ENCODE results near the gene SESN1.
"Not testable (repeated sequence)": the region's sequence is repeated elsewhere in the genome, so short reads cannot be mapped to it uniquely, and the experiment has no call there.

SESN1 gene

GRCh38 chr6:109091314-109092024 lies 3.2 kb downstream of the SESN1 start:
- peak overlapping the region; percentile 86 for H3K4me2 ChIP-seq (ENCODE audit: low read depth, low read length)
- no peak for TF ChIP-seq EZH2 (optimal IDR thresholded peaks at IDR 0.05; ENCODE audit: low read depth, low read length)
- TF ChIP-seq EZH2phosphoT487 (IDR thresholded peaks at IDR 0.05; ENCODE audit: low read length) = no peak
- no peak for TF ChIP-seq CTCF (IDR thresholded peaks at IDR 0.05; ENCODE audit: low read length)

GRCh38 chr6:109088995-109089394 lies 5.7 kb downstream of the SESN1 start:
- no peaks in the 10 kb centered on the region for H3K36me3 ChIP-seq (replicated peaks; ENCODE audit: insufficient read depth, low read length)
- H2AFZ ChIP-seq (ENCODE audit: low read length) = no peak overlapping the region
- peaks cover 36% of the 10 kb centered on the region for H3K4me1 ChIP-seq (ENCODE audit: low read length)
- peak overlapping the region; percentile 78 for H3K4me2 ChIP-seq (ENCODE audit: low read depth, low read length)
- no peak overlapping the region for H3K4me3 ChIP-seq (ENCODE audit: low read length)
- no peaks in the 10 kb centered on the region for H3K9me2 ChIP-seq (replicated peaks; ENCODE audit: insufficient read depth, low read length)
- peak overlapping the region; percentile 43; the same call in 1 of the 2 replicates for H3K27ac ChIP-seq (ENCODE audit: low read length)
- peaks cover 98% of the 10 kb centered on the region for H3K79me2 ChIP-seq (ENCODE audit: low read length)
- no peaks in the 10 kb centered on the region for H4K20me1 ChIP-seq (ENCODE audit: insufficient read depth, low read length)
- H3K9ac ChIP-seq (ENCODE audit: low read length) = no peak overlapping the region
- TF ChIP-seq EZH2 (optimal IDR thresholded peaks at IDR 0.05; ENCODE audit: low read depth, low read length) (no peak), CTCF (IDR thresholded peaks at IDR 0.05; ENCODE audit: low read length) (no peak), EZH2phosphoT487 (IDR thresholded peaks at IDR 0.05; ENCODE audit: low read length) (no peak)
- DNase-seq = no peak
- no peaks in the 10 kb centered on the region for H3K9me3 ChIP-seq (replicated peaks; ENCODE audit: insufficient read depth, low read length)
- no peaks in the 10 kb centered on the region for H3K27me3 ChIP-seq (replicated peaks; ENCODE audit: insufficient read depth, low read length)
- peaks cover 24% of the 10 kb centered on the region for H3F3A ChIP-seq (ENCODE audit: insufficient read depth, low read length)

More at GRCh38 chr6:109091314-109092024, 3.2 kb downstream of the SESN1 start:
- H3F3A ChIP-seq (ENCODE audit: insufficient read depth, low read length) = peaks cover 27% of the 10 kb centered on the region
- H3K9me3 ChIP-seq (replicated peaks; ENCODE audit: insufficient read depth, low read length) = no peaks in the 10 kb centered on the region
- peak overlapping the region; percentile 81; the same call in 1 of the 2 replicates for H3K9ac ChIP-seq (ENCODE audit: low read length)
- peaks cover 35% of the 10 kb centered on the region for H3K4me1 ChIP-seq (ENCODE audit: low read length)
- H3K79me2 ChIP-seq (ENCODE audit: low read length) = peaks cover 89% of the 10 kb centered on the region
- H3K9me2 ChIP-seq (replicated peaks; ENCODE audit: insufficient read depth, low read length) = no peaks in the 10 kb centered on the region
- no peaks in the 10 kb centered on the region for H3K36me3 ChIP-seq (replicated peaks; ENCODE audit: insufficient read depth, low read length)
- no peaks in the 10 kb centered on the region for H4K20me1 ChIP-seq (ENCODE audit: insufficient read depth, low read length)
- H2AFZ ChIP-seq (ENCODE audit: low read length) = no peak overlapping the region
- no peaks in the 10 kb centered on the region for H3K27me3 ChIP-seq (replicated peaks; ENCODE audit: insufficient read depth, low read length)
- H3K4me3 ChIP-seq (ENCODE audit: low read length) = peak overlapping the region; percentile 86
- no peak overlapping the region for H3K27ac ChIP-seq (ENCODE audit: low read length)
- DNase-seq = no peak

GRCh38 chr6:109087661-109088264 lies 6.9 kb downstream of the SESN1 start:
- no peaks in the 10 kb centered on the region for H4K20me1 ChIP-seq (ENCODE audit: insufficient read depth, low read length)
- DNase-seq = no peak
- no peak overlapping the region for H2AFZ ChIP-seq (ENCODE audit: low read length)
- H3K79me2 ChIP-seq (ENCODE audit: low read length) = peaks cover 95% of the 10 kb centered on the region
- H3K4me2 ChIP-seq (ENCODE audit: low read depth, low read length) = peak overlapping the region; percentile 78
- TF ChIP-seq EZH2phosphoT487 (IDR thresholded peaks at IDR 0.05; ENCODE audit: low read length) (no peak), CTCF (IDR thresholded peaks at IDR 0.05; ENCODE audit: low read length) (no peak)
- H3F3A ChIP-seq (ENCODE audit: insufficient read depth, low read length) = peaks cover 28% of the 10 kb centered on the region
- peak overlapping the region; percentile 21 for H3K4me3 ChIP-seq (ENCODE audit: low read length)
- H3K36me3 ChIP-seq (replicated peaks; ENCODE audit: insufficient read depth, low read length) = no peaks in the 10 kb centered on the region
- peaks cover 44% of the 10 kb centered on the region for H3K4me1 ChIP-seq (ENCODE audit: low read length)
- no peaks in the 10 kb centered on the region for H3K27me3 ChIP-seq (replicated peaks; ENCODE audit: insufficient read depth, low read length)
- H3K9me2 ChIP-seq (replicated peaks; ENCODE audit: insufficient read depth, low read length) = no peaks in the 10 kb centered on the region
- no peaks in the 10 kb centered on the region for H3K9me3 ChIP-seq (replicated peaks; ENCODE audit: insufficient read depth, low read length)
- H3K9ac ChIP-seq (ENCODE audit: low read length) = peak overlapping the region; percentile 12; the same call in 1 of the 2 replicates
- H3K27ac ChIP-seq (ENCODE audit: low read length) = peak overlapping the region; percentile 43; the same call in 1 of the 2 replicates

GRCh38 chr6:109084146-109084545 lies 10.5 kb downstream of the SESN1 start:
- not testable (repeated sequence) for H4K20me1 ChIP-seq (ENCODE audit: insufficient read depth, low read length); H3K36me3 ChIP-seq (replicated peaks; ENCODE audit: insufficient read depth, low read length); H3K9me3 ChIP-seq (replicated peaks; ENCODE audit: insufficient read depth, low read length); H3K4me3 ChIP-seq (ENCODE audit: low read length); H3K27me3 ChIP-seq (replicated peaks; ENCODE audit: insufficient read depth, low read length); H3K9ac ChIP-seq (ENCODE audit: low read length); H3K9me2 ChIP-seq (replicated peaks; ENCODE audit: insufficient read depth, low read length); H2AFZ ChIP-seq (ENCODE audit: low read length); DNase-seq
- Histone ChIP-seq H3K4me2 (ENCODE audit: low read depth, low read length) (peak overlapping the region; percentile 52; the same call in 1 of the 2 replicates), H3F3A (ENCODE audit: insufficient read depth, low read length) (peaks cover 23% of the 10 kb centered on the region), H3K27ac (ENCODE audit: low read length) (peak overlapping the region; percentile 80; the same call in 1 of the 2 replicates), H3K4me1 (ENCODE audit: low read length) (peaks cover 48% of the 10 kb centered on the region), H3K79me2 (ENCODE audit: low read length) (peaks cover 95% of the 10 kb centered on the region)
